Ovary (tissue), 9 donors: ENCODE results near the gene CYB5A. TPM values are rescaled to one million over a fixed set of nuclear protein-coding genes. Genes with fewer than 3 reads are reported as not detected.
"Not testable (repeated sequence)": the region's sequence is repeated elsewhere in the genome, so short reads cannot be mapped to it uniquely, and the experiment has no call there.

Source experiments
- DNase-seq, 5 donors: peaks; one replicate each; pipeline ENCODE4 v3.0.0-alpha.2; 2019 to 2020
- H3K27ac ChIP-seq, 2 donors: fragments of 200-600 bp; one replicate each; pipeline versions ENCODE4 v1.5.1 to v1.8.0; 2019 to 2022
- H3K27me3 ChIP-seq: fragments of 200-600 bp; one replicate; pipeline ENCODE4 v1.8.0; 2022
- H3K36me3 ChIP-seq: fragments of 200-600 bp; sonication (generic); one replicate; pipeline ENCODE4 v1.5.1; 2019
- H3K4me1 ChIP-seq: one replicate; pipeline ENCODE4 v1.8.1; 2013; ENCODE audit warnings: mild to moderate bottlenecking, moderate library complexity; ENCODE audit not compliant: insufficient read depth
- H3K4me3 ChIP-seq: fragments of 200-600 bp; sonication (generic); one replicate; pipeline ENCODE4 v1.5.1; 2017
- H3K9me3 ChIP-seq, 2 donors: fragments of 200-600 bp in 1 of 2; sonication (generic) in 1 of 2; one replicate each; pipeline versions ENCODE4 v1.5.1 to v1.8.1; 2013 to 2019; ENCODE audit warnings: mild to moderate bottlenecking in 1 of 2, moderate library complexity in 1 of 2
- EP300 ChIP-seq: sonication (generic); formaldehyde crosslinking; IDR thresholded peaks from one replicate; pipeline ENCODE4 v1.6.1; 2017; ENCODE audit warnings: antibody characterized with exemption
- POLR2A ChIP-seq: fragments of 450-650 bp; IDR thresholded peaks from one replicate; pipeline ENCODE4 v1.6.1; 2017; ENCODE audit warnings: antibody characterized with exemption, mild to moderate bottlenecking, moderate library complexity
- WGBS, 3 donors: extraction: QIAGEN DNeasy Blood & Tissue Kit in 1 of 3; methylation state at CpG; one replicate each; pipeline versions ENCODE4 v1.1.5 to v1.1.7; 2013 to 2017; 5-methylcytosine and 5-hydroxymethylcytosine counted together
- intact Hi-C, 4 donors: fragments of 100-400 bp; cut with DNase I; formaldehyde crosslinking; loops; one replicate each; pipeline versions ENCODE4 v1.11.0 to v1.15.1; 2022 to 2023
- polyA plus RNA-seq, 2 donors: library from polyadenylated mRNA; stranded (reverse); fragments of 200-250 nt in 1 of 2; fragments of 350-450 nt in 1 of 2; fragmentation: Illumina TruSeq in 1 of 2; extraction: RNeasy Lipid Tissue Mini Kit (QIAGEN cat#74804) in 1 of 2; gene quantifications; one replicate each; pipeline ENCODE4 v1.2.3, GENCODE V29; 2013 to 2014
- total RNA-seq, 7 donors: library from RNA; depleted of rRNA in 2 of 7; stranded (reverse); fragments of >200 nt in 2 of 7; fragmentation: NEBNext Ultra II Directional in 3 of 7; extraction: Animal tissue kit (Norgen Biotek cat#: 25700) in 3 of 7; gene quantifications; one replicate each; pipeline versions ENCODE4 v1.1.0 to v1.2.4, GENCODE V29; 2016 to 2023
- TF ChIP-seq, protein P1 (sequence below), 3 donors: fragments of 450-650 bp in 2 of 3; fragments of 200-600 bp in 1 of 3; IDR thresholded peaks; one replicate each; pipeline versions ENCODE4 v1.5.1 to v1.8.0; 2016 to 2022; ENCODE audit warnings: antibody characterized with exemption in 3 of 3, mild to moderate bottlenecking in 1 of 3
- donor health status: DM: no; HTN: no; CAD: no; lungs with moderate emphysema.
- donor health status: DM: no; HTN: no; CAD: no.
- donor health status: Bipolar disorder and iron deficiency.
- donor health status: DM: yes; HTN: yes; CAD: no.
- donor health status: DM: no; HTN: no; CAD: no.
- donor health status: DM: yes; HTN: yes; CAD: no.

Gene CYB5A
- total and polyA plus RNA-seq, 9 donors: 158 to 454 (median 293) TPM

DNA sequence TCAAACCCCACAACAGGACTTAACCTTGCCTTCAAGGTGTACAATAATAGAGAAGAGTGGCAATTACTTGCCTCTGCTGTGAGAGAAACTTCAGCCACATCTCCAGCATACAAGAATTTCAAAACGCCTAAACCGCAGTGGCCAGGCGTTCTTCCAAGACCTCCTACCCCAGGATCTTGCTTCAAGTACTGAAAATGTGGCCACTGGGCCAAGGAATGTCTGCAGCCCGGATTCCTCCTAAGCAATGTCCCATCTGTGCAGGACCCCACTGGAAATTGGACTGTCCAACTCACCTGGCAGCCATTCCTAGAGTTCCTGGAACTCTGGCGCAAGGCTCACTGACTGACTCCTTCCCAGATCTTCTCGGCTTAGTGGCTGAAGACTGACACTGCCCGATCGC lies 2.8 kb upstream of the CYB5A start:
- Histone ChIP-seq H3K27me3 (no peaks in the 10 kb centered on the region), H3K4me3 (no peak overlapping the region), H3K36me3 (no peaks in the 10 kb centered on the region), H3K9me3 (no peaks in the 10 kb centered on the region), H3K4me1 (peaks cover 2% of the 10 kb centered on the region), H3K27ac (no peak overlapping the region)
- TF ChIP-seq POLR2A (no peak), EP300 (no peak)
- TF ChIP-seq, protein P1, sequence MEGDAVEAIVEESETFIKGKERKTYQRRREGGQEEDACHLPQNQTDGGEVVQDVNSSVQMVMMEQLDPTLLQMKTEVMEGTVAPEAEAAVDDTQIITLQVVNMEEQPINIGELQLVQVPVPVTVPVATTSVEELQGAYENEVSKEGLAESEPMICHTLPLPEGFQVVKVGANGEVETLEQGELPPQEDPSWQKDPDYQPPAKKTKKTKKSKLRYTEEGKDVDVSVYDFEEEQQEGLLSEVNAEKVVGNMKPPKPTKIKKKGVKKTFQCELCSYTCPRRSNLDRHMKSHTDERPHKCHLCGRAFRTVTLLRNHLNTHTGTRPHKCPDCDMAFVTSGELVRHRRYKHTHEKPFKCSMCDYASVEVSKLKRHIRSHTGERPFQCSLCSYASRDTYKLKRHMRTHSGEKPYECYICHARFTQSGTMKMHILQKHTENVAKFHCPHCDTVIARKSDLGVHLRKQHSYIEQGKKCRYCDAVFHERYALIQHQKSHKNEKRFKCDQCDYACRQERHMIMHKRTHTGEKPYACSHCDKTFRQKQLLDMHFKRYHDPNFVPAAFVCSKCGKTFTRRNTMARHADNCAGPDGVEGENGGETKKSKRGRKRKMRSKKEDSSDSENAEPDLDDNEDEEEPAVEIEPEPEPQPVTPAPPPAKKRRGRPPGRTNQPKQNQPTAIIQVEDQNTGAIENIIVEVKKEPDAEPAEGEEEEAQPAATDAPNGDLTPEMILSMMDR (IDR thresholded peaks at IDR 0.05): no peak
- no peak for DNase-seq
- intact Hi-C loops: loop anchor here in 1 of 4 donors (10.0 kb wide), 1 partner anchor 90 kb away; no protein-coding TSS in a partner anchor
- 81 to 87% (median 84%) methylated on average over 8 of the region's 8 CpGs for WGBS, 3 donors

- not testable (repeated sequence) for H3K4me1 ChIP-seq, DNase-seq, H3K27me3 ChIP-seq, H3K36me3 ChIP-seq, H3K4me3 ChIP-seq, H3K9me3 ChIP-seq
- 94 to 97% (median 95%) methylated on average over 3 of the region's 3 CpGs for WGBS, 3 donors
- intact Hi-C loops: loop anchor here in 1 of 4 donors (10.0 kb wide), 1 partner anchor 88 kb away; no protein-coding TSS in a partner anchor
- peak overlapping the region in 1 of 2 donors; percentile 64 for H3K27ac ChIP-seq
Measured at GRCh38 chr18:74292982-74293381, 1.2 kb upstream of the CYB5A start.

DNA sequence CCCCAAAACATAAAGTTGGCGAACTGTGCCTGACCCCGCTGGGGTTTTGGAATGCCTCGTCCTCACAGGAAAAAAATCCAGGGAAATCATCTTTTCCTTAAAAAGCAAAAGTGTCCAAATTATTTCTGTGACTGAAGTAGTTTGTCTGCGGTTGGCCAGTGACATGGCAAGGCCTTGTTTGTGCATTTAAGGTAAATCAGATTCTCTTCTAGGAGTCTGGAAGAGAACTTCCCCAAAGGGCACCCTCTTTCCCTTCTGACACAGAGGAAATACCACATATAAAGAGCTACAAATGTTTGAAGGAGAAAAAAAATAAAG lies 737 bp upstream of the CYB5A start:
- Histone ChIP-seq H3K27ac (peak overlapping the region in 1 of 2 donors; percentile 64), H3K9me3 (no peaks in the 10 kb centered on the region), H3K4me3 (peak overlapping the region; percentile 91), H3K36me3 (no peaks in the 10 kb centered on the region), H3K27me3 (no peaks in the 10 kb centered on the region), H3K4me1 (peaks cover 7% of the 10 kb centered on the region)
- WGBS, 3 donors: 3 to 6% (median 4%) methylated on average over 4 of the region's 4 CpGs
- intact Hi-C loops: loop anchor here in 1 of 4 donors (10.0 kb wide), 1 partner anchor 88 kb away; no protein-coding TSS in a partner anchor
- no peak for TF ChIP-seq EP300
- TF ChIP-seq POLR2A: no peak
- no peak for DNase-seq

DNA sequence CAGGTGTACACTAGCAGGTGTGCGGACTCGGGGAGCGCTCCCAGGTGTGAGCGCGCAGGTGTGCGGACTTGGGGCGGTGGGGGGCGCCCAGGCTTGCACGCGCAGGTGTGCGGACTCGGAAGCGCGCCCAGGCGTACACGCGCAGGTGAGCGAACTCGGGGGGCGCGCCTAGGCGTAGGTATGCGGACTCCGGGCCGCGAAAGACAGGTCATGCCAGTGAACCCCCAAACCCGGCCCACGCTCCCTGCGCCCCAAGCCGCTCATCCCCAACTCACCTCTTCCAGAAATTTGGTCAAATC lies 342 bp downstream of the CYB5A start:
- DNase-seq: no peak
- WGBS, 3 donors: 1% methylated on average over 21 to 30 of the region's 30 CpGs
- Histone ChIP-seq H3K36me3 (no peaks in the 10 kb centered on the region), H3K27ac (peak overlapping the region; percentile 48 to 52), H3K4me3 (peak overlapping the region; percentile 91), H3K27me3 (no peaks in the 10 kb centered on the region), H3K4me1 (peaks cover 8% of the 10 kb centered on the region), H3K9me3 (no peaks in the 10 kb centered on the region)
- intact Hi-C loops: loop anchor here in 1 of 4 donors (10.0 kb wide), 1 partner anchor 87 kb away; no protein-coding TSS in a partner anchor
- TF ChIP-seq EP300 (no peak), POLR2A (no peak)
- TF ChIP-seq, protein P1 (IDR thresholded peaks at IDR 0.05): no peak

GRCh38 chr18:74290794-74291471 lies 830 bp downstream of the CYB5A start:
- H3K36me3 ChIP-seq: no peaks in the 10 kb centered on the region
- peak overlapping the region; percentile 48 to 52 for H3K27ac ChIP-seq
- no peaks in the 10 kb centered on the region for H3K9me3 ChIP-seq
- DNase-seq: peak in 4 of 5 donors; percentile 40 to 65 (median 61)
- intact Hi-C loops: loop anchor here in 1 of 4 donors (10.0 kb wide), 1 partner anchor 86 kb away; no protein-coding TSS in a partner anchor
- H3K4me3 ChIP-seq: peak overlapping the region; percentile 91
- H3K4me1 ChIP-seq: peaks cover 8% of the 10 kb centered on the region
- 2 to 6% (median 5%) methylated on average over 48 to 57 of the region's 57 CpGs for WGBS, 3 donors
- no peak for TF ChIP-seq POLR2A
- TF ChIP-seq, protein P1 (IDR thresholded peaks at IDR 0.05): peak in 1 of 3 donors; percentile 14
- TF ChIP-seq EP300: no peak
- no peaks in the 10 kb centered on the region for H3K27me3 ChIP-seq
